Kidney (tissue), 14 donors: ENCODE results near the gene TBC1D17. TPM values are rescaled to one million over a fixed set of nuclear protein-coding genes. Genes with fewer than 3 reads are reported as not detected.

Source experiments
- DNase-seq, 5 donors: peaks; one replicate each; pipeline ENCODE4 v3.0.0-alpha.2; 2013 to 2020
- FAIRE-seq: peaks from 2 replicates; lab custom pipeline; 2012; peaks lifted over from hg19 to GRCh38; lab: Jason Lieb, UNC
- H3K27ac ChIP-seq, 2 donors: one replicate each; pipeline ENCODE4 v1.7.0; 2013; ENCODE audit warnings: low read depth in 2 of 2, low read length in 2 of 2, inconsistent platforms in 1 of 2
- H3K27me3 ChIP-seq: one replicate; pipeline ENCODE4 v1.7.1; 2013; ENCODE audit warnings: low read length, inconsistent platforms; ENCODE audit not compliant: control insufficient read depth, insufficient read depth
- H3K36me3 ChIP-seq, 3 donors: one replicate each; pipeline versions ENCODE4 v1.7.0 to v1.7.1; 2013; ENCODE audit warnings: low read length in 3 of 3, control low read depth in 1 of 3, inconsistent platforms in 1 of 3; ENCODE audit not compliant: insufficient read depth in 3 of 3, control insufficient read depth in 2 of 3
- H3K4me1 ChIP-seq, 3 donors: one replicate each; pipeline versions ENCODE4 v1.7.0 to v1.7.1; 2013; ENCODE audit warnings: low read length in 3 of 3, inconsistent platforms in 1 of 3, low read depth in 1 of 3; ENCODE audit not compliant: control insufficient read depth in 2 of 3, insufficient read depth in 2 of 3
- H3K4me3 ChIP-seq, 3 donors: one replicate each; pipeline versions ENCODE4 v1.7.0 to v1.8.1; 2013; ENCODE audit warnings: low read length in 3 of 3, control low read depth in 1 of 3, inconsistent platforms in 1 of 3
- H3K9ac ChIP-seq, 3 donors: one replicate each; pipeline versions ENCODE4 v1.7.0 to v1.7.1; 2013; ENCODE audit warnings: low read length in 3 of 3, control low read depth in 1 of 3, inconsistent platforms in 1 of 3
- H3K9me3 ChIP-seq, 3 donors: one replicate each; pipeline versions ENCODE4 v1.7.0 to v1.7.1; 2013; ENCODE audit warnings: low read length in 3 of 3, control low read depth in 1 of 3, inconsistent platforms in 1 of 3; ENCODE audit not compliant: control insufficient read depth in 2 of 3, insufficient read depth in 1 of 3
- intact Hi-C: fragments of 100-400 bp; cut with DNase I; formaldehyde crosslinking; loops from one replicate; pipeline ENCODE4 v1.11.1; 2022
- polyA plus RNA-seq: library from polyadenylated mRNA; stranded (reverse); fragments of 350-450 nt; fragmentation: Illumina TruSeq; extraction: RNeasy Lipid Tissue Mini Kit (QIAGEN cat#74804); gene quantifications from one replicate; pipeline ENCODE4 v1.2.3, GENCODE V29; 2014; ENCODE audit warnings: low read depth, low replicate concordance; ENCODE audit not compliant: insufficient read depth
- total RNA-seq: library from RNA; stranded (reverse); fragmentation: NEBNext Ultra II Directional; extraction: Animal tissue kit (Norgen Biotek cat#: 25700); gene quantifications from one replicate; pipeline ENCODE4 v1.2.1, GENCODE V29; 2021
- TF ChIP-seq, protein P1 (sequence below): IDR thresholded peaks from 3 replicates; pipeline ENCODE4 v1.5.1; 2012; ENCODE audit warnings: mild to moderate bottlenecking, moderate library complexity, borderline replicate concordance; ENCODE audit not compliant: insufficient read depth; ENCODE audit errors: extremely low read depth
- donor health status: control.
- donor health status: control.
- donor health status: control.
- donor health status: control.
- donor health status: control.
- donor health status: DM: yes; HTN: yes; CAD: no.
- donor health status: Normal renal cell carcinoma (clear cell type).

Gene TBC1D17
- total and polyA plus RNA-seq, 2 donors from 2014 or later, result 34.8 to 43.6 TPM

- H3K27me3 ChIP-seq, result no peaks in the 10 kb centered on the region
- peak within 1 kb of the TSS; percentile 68 to 81 (median 79) for H3K9ac ChIP-seq
- no peak for FAIRE-seq
- H3K9me3 ChIP-seq, result no peaks in the 10 kb centered on the region
- peak within 1 kb of the TSS; percentile 90 to 94 for H3K27ac ChIP-seq
- peaks cover 2 to 6% (median 4%) of the 10 kb centered on the region in 3 donors for H3K36me3 ChIP-seq
- peak; percentile 93 to 97 (median 96) for DNase-seq
- H3K4me1 ChIP-seq, result peaks cover 3 to 10% (median 4%) of the 10 kb centered on the region in 3 donors
- intact Hi-C loops, result no loop called here
- TF ChIP-seq, protein P1, sequence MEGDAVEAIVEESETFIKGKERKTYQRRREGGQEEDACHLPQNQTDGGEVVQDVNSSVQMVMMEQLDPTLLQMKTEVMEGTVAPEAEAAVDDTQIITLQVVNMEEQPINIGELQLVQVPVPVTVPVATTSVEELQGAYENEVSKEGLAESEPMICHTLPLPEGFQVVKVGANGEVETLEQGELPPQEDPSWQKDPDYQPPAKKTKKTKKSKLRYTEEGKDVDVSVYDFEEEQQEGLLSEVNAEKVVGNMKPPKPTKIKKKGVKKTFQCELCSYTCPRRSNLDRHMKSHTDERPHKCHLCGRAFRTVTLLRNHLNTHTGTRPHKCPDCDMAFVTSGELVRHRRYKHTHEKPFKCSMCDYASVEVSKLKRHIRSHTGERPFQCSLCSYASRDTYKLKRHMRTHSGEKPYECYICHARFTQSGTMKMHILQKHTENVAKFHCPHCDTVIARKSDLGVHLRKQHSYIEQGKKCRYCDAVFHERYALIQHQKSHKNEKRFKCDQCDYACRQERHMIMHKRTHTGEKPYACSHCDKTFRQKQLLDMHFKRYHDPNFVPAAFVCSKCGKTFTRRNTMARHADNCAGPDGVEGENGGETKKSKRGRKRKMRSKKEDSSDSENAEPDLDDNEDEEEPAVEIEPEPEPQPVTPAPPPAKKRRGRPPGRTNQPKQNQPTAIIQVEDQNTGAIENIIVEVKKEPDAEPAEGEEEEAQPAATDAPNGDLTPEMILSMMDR, result no peak
- peak within 1 kb of the TSS; percentile 72 to 91 (median 82) for H3K4me3 ChIP-seq
Observed at GRCh38 chr19:49929121-49929610, 51.7 kb downstream of the TBC1D17 start, which contains the start of the genes ATF5 and NUP62. Gene ATF5, plus strand, starts transcription at chr19:49929205. Its CDS starts 1,646 bp downstream, at chr19:49930851. Gene NUP62, minus strand, starts transcription at chr19:49929504. Its CDS starts 19,697 bp downstream, at chr19:49909807.

- peak overlapping the region; percentile 68 to 81 (median 79) for H3K9ac ChIP-seq
- H3K27me3 ChIP-seq, result no peaks in the 10 kb centered on the region
- peak; percentile 96 to 98 (median 97) for DNase-seq
- H3K4me1 ChIP-seq, result peaks cover 3 to 10% (median 4%) of the 10 kb centered on the region in 3 donors
- no peak for FAIRE-seq
- peaks cover 2 to 6% (median 3%) of the 10 kb centered on the region in 3 donors for H3K36me3 ChIP-seq
- intact Hi-C loops, result no loop called here
- H3K27ac ChIP-seq, result peak overlapping the region; percentile 90 to 94
- H3K9me3 ChIP-seq, result no peaks in the 10 kb centered on the region
- TF ChIP-seq, protein P1, result no peak
- peak overlapping the region; percentile 72 to 91 (median 82) for H3K4me3 ChIP-seq
Observed at GRCh38 chr19:49929611-49930482, 52.3 kb downstream of the TBC1D17 start.

DNA sequence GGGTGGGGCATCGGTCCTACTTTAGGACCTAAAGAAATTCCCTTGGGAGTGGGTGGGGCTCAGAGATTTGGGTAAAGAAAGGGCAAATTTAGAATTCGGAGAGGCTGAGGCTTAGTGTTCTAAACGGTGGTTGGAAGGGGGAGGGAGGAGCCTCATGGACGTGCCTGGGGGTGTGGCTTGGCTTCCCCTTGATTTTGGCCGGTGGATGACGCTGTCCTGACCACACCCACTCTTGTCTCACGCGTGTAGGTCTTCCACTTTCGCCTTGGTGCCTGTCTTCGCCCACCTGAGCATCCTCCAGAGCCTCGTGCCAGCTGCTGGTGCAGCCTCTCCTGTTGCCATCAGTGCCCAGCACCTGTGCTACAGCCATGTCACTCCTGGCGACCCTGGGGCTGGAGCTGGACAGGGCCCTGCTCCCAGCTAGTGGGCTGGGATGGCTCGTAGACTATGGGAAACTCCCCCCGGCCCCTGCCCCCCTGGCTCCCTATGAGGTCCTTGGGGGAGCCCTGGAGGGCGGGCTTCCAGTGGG, 53.0 kb downstream of the TBC1D17 start:
- peak overlapping the region in 1 of 3 donors; percentile 72 for H3K4me3 ChIP-seq

More for the DNA sequence above, 53.0 kb downstream of the TBC1D17 start:
- H3K9ac ChIP-seq, result no peak overlapping the region
- no peaks in the 10 kb centered on the region for H3K27me3 ChIP-seq
- FAIRE-seq, result no peak
- H3K36me3 ChIP-seq, result peaks cover under 1 to 6% (median under 1%) of the 10 kb centered on the region in 3 donors
- no peaks in the 10 kb centered on the region for H3K9me3 ChIP-seq
- peaks cover 3 to 10% (median 4%) of the 10 kb centered on the region in 3 donors for H3K4me1 ChIP-seq
- peak in 3 of 5 donors; percentile 48 to 84 (median 84) for DNase-seq
- TF ChIP-seq, protein P1, result no peak
- no peak overlapping the region for H3K27ac ChIP-seq
- intact Hi-C loops, result no loop called here
